KG1 (cell line): ENCODE data around the gene HIRIP3.

Source experiments
- DNase-seq: peaks from one replicate; lab custom pipeline; 2025; lab: John Stamatoyannopoulos, UW

Gene HIRIP3

DNA sequence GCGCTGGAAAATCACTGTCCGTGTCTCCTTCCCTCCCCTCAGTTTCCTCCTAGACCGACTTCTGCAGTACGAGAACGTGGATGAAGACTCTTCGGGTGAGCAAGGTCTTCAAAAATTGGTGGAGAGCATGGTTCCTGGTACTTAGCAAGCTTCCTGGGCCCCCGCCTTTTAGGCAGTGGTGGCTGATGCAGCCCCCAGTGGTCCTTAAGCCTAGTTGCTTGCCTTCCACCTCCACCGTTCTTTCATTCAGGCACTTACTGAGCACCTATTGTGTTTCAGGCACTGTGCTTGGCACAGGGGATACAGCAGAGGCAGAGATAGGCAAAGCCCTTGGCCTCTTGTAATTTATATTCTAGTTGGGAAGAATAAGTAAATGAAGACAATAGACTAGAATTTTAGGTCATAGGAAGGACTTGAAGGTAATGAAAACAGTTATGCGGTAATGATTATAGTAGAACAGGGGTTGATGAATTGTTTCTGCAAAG, 1.4 kb upstream of the HIRIP3 start:
- DNase-seq = no peak

- DNase-seq = peak; percentile 98
Measured at GRCh38 chr16:29995911-29996765, 721 bp upstream of the HIRIP3 start, which contains the start of gene INO80E. Gene INO80E (plus strand): TSS chr16:29996241. CDS start chr16:29996311, 70 bp downstream.

DNA sequence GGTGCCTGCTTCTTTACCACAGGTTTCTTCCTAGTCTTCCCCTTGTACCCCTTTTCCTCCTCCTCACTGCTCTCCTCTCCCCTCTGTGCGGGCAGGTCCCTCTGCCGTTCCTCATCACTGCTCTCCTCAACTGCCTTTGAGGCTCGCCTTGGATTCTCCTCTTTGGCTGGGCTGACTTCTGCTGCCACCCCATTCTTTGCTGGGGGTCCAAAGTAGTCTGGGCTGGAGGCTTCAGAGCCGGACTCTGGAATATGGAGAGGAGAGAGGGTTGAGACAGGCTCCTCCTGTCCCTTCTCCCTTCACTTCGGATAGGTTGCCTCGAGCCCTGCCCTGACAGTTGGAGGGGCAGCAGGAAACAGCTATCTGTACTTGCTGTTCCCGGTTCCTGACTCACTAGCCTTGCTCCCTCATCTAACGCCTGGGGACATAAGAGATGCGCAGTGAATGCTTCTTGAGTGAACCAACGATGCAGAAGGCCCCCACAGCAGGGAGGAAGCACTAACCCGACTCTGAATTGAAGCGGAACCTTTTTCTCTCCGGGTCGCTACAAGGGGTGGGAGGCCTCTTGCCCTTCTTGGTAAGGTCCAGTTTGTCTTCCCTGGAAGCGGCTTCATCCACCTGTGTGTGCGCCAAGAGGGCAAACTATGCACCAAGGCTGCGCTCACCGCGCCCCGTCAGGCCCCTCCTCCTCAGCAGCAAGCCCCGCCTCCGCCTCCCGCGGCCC, 655 bp downstream of the HIRIP3 start:
- DNase-seq = peak; percentile 29

- DNase-seq = no peak
Measured at GRCh38 chr16:29993903-29994599, 1.4 kb downstream of the HIRIP3 start.

- no peak for DNase-seq
Measured at GRCh38 chr16:29993191-29993902, 2.1 kb downstream of the HIRIP3 start.

DNA sequence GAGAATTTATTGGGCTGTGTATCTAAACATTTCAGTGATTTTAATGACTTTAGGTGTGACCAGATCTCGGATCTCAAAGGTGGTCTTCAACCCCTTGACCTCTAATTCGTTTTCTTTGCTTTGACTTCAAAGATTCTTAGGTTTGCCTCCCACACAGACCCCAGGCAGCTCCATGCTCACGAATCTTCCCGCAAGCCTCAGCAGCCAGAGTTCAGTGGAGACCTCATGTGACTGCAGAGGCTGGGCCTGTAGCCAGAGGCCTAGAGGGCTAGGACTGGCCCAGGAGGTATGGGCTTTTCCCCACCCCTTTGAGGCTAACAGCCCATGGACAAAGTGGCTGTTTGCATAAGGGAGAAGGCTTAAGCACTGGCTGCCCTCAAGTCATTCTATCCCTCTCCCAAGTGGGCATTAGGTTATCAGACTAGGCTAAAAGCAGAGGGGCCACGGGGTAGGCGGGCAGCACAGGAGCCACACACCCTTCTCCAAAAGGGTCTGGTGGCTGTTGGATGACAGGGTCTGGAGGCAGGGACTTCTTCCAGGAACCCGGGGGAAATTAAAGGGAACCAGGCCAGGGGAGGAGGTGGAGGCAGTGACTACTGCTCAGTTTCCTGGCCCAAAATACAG, 3.0 kb downstream of the HIRIP3 start:
- DNase-seq = no peak

GRCh38 chr16:29991571-29991904, 3.9 kb downstream of the HIRIP3 start:
- no peak for DNase-seq

- DNase-seq = no peak
Measured at GRCh38 chr16:29990883-29991570, 4.4 kb downstream of the HIRIP3 start.

GRCh38 chr16:29990034-29990433, 5.4 kb downstream of the HIRIP3 start:
- DNase-seq = no peak

DNA sequence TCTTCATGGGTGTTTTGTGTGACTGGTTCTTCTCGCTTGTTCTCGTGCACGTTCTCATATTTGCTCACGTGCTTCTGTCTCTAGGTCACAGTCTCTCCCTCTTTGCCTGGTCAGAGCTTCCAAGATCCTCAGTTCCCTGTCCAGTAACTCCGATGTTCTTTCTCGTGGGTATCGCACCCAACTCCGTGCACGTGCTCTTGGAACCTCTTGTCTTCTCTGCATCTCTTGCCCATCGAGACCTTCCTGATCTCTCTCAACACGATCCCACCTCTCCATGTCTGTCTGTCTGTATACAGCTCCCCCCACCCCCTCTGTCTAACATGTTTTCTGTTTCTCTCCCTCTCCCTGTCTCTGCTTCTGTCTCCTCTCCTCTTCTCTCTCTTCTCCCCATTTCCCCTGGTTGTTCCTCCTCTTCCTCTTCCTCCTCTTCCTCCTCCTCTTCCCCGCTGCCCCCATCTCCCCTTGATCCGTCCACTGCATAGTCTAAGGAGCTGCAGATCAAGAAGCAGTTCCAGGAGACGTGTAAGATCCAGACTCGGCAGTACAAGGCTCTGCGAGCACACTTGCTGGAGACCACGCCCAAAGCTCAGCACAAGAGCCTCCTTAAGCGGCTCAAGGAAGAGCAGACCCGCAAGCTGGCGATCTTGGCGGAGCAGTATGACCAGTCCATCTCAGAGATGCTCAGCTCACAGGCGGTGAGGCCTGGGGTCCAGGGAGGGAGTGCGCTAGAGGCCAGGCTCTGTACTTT, 6.1 kb downstream of the HIRIP3 start:
- no peak for DNase-seq

DNA sequence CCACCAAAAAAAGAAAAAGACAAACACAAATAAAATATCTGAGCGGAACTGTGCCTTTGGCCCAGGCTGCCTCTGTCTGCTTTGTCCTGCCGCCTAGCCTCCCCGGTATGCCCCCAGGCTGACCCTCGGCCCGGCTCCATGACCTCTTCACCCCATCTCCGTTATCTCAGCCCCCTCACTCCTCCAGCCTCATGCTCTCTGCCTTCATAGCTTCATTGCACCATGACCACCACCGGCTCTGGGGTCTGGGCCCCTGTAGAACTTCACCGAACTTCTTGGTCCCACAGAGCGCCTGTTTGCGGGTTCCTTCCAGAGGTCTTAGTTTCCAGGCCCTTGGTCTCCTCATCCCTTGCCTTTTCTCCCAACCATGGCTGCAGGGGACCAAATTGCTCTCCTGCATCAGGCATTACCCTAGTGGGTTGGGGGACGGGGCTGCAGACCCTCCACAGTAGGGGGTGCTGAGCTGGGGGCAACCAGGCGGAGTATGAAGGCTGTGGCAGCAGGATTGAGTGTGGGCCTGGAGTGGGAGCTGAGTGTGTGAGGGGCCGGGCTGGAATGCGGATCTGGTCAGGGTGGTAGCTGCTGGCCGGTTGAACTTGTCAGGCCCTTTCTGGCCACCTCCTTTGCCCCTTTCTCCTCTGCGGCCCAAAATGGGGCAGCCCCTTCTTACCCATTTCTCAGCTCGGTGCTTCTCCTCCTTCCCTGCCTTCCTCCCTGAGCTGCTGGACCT, 6.9 kb downstream of the HIRIP3 start:
- DNase-seq = no peak

GRCh38 chr16:29987371-29988085, 7.9 kb downstream of the HIRIP3 start:
- DNase-seq = no peak

- DNase-seq = no peak
Measured at GRCh38 chr16:29986931-29987330, 8.5 kb downstream of the HIRIP3 start.

GRCh38 chr16:29986231-29986630, 9.2 kb downstream of the HIRIP3 start:
- DNase-seq = no peak

GRCh38 chr16:29985271-29985811, 10.1 kb downstream of the HIRIP3 start:
- no peak for DNase-seq

DNA sequence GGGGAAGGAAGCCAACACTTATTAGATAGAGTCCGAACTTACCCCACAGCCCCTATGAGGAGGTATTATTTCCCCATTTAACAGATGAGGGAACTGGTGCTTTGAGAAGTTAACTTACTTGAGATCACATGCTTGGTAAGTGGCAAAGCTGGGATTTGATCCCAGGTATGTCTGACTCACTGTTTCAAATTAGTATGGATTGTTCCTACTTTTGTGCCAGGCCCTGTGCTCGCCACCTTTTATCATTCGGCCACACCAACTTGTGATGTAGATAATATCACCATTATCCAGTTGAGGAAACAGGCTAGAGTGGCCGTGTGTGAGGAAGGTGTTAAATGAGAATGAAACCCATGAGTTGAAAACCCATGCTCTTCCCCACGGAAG, 10.7 kb downstream of the HIRIP3 start:
- DNase-seq = no peak

GRCh38 chr16:29984137-29984763, 11.2 kb downstream of the HIRIP3 start:
- DNase-seq = no peak
